NCI-H2227 treated with DMSO at 0.1 percent for 48 hours (cell line): Measurements from ENCODE around the gene SND1.
A peak's percentile ranks its signal among the peaks of the same experiment; 100 is the strongest.

ENCODE experiments used
- DNase-seq: peaks from one replicate; lab custom pipeline; 2025; lab: John Stamatoyannopoulos, UW

Gene SND1

DNA sequence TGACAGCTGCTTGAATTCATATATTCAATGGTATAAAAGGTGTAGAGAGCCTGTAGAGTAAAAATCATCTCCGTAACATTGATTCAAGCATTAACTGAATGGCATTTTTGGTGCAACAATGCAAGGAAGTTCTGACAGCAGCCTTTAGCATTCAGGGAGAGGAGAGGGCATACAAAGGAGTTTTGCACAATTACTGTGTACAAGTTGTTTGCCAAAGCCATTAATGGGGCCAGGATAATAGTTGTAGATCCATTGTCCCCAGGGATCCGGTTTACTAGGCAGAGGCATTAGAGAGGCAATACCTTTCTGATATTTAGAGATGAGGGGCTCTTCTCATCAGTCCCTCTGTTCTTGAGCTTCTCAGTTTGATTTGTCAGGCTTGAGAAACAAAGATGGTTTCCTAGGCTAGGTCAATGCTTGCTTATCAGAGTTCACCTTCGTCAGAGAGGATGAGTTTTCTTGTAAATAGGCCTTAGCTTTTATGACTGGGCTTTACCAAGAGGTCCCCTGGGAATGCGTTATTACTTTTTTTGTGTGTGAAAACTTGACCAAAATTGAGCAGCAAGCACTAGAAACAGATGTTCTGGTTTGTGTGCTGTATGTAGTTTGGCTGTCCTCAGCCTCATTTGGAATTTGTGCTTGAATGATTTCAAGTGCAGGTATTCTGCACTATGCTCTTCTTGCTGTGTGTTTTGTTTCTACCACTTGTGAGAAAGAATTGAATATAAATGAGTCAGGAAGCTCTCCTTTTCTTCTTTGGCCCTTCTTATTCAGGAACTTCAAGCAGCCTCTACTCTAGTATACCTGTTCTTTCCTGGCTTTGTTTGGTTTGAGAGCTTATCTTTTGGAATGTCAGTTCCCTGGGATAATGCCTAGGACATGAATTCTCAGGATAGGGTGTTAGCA lies 32.0 kb downstream of the SND1 start:
- no peak for DNase-seq

DNA sequence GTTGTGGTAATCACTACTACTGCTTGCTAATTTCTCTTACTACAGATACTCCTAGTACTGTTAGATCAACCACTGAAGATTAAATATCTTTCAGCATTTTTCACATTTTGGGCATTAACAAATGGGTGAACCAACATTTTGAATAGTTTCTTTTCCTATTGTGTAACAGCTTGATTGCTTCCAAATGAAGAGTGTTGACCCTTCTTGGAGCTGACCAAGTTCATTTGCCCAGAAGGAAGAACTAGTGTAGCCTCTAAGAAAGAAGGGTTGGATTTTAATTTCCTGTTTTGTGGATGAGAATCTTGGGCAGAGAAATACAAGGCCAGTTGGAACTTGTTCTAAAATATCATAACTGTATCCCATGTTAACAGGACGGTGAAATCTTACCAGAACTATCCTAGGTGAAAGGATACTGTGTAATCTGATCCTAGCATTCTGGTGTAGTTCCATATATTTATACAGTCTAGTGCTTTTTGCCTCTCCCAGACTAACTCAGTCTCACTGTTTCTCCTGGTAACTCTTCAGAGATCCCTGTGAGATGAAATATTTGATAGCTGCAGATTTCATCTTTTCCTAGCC lies 37.3 kb downstream of the SND1 start:
- DNase-seq: no peak

DNA sequence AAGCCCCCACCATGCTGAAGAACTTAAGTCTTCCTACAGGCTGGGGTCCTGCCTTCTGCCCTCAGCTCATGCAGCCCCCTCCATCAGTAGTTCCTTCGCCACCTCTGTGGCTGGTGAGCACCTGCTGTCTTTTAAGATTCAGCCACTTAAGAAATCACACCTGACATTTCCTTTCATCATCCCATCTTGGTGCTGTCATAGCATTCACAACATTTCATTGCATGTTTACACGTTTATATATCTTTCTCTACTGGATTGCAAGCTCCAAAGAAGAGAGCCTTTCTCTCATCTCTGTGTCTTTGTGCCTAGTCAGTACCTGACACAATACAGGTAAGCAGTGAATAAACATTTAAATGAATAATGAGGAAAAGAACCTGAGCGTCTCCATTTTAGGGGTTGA lies 38.3 kb downstream of the SND1 start:
- no peak for DNase-seq

DNA sequence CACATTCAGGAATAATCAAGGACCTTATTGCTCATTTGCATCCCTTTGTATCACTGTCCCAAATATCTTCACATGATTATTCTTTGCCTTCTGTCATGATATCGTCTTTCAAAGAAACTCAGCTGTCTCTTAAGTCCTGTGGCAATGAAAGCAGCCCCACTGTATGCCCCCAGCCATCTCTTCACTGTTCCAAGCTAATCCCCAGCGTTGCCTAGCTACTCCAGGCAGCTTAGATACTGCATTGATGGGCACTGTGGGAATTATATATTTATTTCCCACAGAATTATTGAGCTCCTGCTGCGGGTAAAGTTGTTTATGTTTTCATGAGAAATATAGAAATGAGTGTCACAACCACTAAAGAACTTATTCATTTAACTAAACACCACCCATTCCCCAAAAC lies 38.8 kb downstream of the SND1 start:
- no peak for DNase-seq

DNA sequence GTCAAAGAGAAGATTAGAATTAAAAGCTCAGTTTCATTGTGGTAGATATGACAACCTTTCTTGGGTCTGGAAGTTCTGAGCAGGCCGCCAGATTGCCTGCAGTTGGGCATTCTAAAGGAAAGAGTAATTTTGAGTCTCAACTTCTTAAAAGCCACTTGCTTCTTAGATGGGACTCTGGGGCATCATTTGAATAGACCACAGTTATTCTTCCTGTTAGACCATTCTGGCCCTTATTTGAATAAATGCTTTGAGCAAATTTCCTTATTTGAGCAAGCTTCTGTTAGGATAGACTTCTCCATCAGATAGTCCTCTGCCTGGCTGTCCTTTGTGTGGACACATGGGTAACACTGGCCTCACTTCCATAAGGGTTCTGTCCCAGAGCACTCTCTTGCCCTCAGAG lies 40.2 kb downstream of the SND1 start:
- no peak for DNase-seq

DNA sequence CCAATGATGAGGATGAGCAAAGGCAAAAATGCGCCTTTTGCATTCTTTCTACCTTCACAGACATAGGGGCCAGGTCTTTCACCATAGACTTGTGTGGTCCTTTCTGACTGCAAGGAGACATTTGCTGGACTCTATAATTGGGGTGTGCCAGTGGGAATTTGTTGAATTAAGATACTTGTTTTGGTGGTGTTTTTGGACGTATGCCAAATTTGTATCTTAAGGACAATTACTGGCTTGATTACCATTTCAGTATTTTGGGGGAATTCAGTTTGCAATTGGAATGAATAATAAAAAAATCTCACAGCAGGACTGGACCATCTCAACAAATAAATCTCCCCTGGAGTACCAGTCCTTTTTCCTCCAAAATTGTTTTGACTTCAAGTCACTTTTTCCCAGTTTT lies 47.9 kb downstream of the SND1 start:
- no peak for DNase-seq

DNA sequence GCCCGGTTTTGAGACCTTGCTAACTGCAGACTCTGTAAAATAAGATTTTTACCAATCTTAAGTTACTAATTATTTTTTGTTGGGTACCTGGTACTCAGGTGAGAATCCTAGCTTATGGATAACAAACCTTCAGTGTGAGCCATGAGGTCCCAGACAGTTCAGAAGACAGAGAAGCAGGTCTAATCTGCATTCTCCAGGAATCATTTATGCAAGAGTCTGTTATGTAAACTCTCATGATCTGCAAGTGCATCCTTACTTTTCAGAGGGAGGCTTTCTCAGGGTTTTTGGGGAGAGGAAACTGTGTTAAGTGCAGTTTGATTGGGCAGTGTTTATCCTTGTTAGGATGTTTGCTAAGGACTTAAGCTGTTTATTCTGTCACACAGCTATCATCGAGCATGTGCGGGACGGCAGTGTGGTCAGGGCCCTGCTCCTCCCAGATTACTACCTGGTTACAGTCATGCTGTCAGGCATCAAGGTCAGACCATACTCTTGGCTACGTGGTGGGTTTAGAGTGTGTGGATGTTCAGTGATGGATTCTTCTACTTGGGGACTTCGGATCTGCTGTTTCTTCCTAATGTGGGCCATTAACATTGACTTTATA lies 50.2 kb downstream of the SND1 start:
- no peak for DNase-seq

DNA sequence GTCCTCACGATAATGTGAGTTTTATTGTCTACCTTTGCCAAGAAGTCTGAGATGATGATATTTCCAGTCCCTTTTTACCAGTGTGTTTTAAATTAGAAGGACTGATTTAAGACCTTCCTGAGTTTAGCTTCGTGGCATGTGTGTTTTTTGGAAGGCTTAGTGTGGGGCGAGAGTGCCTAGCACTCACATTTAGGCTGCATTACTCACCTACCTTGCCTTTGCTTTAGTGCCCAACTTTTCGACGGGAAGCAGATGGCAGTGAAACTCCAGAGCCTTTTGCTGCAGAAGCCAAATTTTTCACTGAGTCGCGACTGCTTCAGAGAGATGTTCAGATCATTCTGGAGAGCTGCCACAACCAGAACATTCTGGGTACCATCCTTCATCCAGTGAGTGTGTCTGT lies 50.9 kb downstream of the SND1 start:
- no peak for DNase-seq

DNA sequence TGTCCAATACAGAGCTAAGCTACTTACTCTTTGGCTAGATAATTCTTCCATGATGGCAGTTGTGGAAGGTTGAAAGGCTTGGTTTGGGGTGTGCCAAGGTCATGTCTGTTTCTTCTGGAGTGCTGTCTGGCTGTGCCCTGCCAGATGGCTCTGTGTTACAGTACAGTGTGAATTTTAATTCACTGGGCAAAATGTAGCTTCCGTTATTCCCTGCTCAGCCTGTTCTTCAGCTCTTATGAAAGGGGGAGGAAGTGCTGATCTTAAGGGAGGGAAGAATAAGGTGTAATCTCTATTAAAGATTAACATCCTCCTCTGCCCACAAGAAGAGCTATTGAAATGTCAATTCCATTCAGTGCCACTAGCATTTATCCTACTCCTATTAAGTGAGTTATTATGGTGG lies 52.2 kb downstream of the SND1 start:
- DNase-seq: peak; percentile 58

DNA sequence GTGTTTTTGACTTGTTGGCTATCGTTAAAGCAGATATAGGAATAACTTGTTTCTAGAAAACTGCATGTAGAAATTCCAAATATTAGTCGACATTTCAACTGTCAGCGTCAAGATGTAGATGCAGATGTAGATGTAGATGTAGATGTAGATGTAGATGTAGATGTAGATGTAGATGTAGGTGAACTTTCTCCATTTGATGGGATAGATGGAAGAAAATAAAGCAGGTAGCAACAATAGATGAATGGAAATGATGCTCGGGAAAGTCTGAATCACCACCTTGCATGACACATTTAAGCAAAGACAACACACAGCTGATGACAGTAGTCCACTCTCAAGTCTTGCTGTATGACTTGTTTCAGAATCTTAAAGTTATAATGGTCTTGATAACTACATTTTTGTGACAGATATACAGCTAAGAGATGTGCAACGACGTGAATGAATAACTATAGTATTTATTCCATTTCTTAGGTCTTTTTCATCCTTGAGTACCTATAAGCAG lies 53.5 kb downstream of the SND1 start:
- DNase-seq: no peak

DNA sequence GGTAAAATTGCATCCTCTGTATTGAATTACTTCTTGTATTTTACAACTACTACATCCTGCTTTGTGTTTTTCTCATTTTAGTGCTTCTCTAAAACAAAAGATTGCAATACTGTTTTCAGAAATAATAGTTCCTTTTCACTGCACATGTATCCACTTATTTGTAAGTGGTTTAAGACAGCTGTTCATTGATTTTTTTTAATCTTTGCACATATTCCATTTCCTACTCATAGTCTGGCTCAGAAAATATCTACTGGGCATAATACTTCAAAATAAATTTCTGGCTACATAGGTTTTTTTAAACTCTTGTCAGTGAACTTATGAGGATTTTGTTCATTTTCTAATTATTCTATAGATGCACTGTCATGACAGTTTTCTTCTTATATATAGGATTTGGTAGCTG lies 54.8 kb downstream of the SND1 start:
- DNase-seq: no peak

DNA sequence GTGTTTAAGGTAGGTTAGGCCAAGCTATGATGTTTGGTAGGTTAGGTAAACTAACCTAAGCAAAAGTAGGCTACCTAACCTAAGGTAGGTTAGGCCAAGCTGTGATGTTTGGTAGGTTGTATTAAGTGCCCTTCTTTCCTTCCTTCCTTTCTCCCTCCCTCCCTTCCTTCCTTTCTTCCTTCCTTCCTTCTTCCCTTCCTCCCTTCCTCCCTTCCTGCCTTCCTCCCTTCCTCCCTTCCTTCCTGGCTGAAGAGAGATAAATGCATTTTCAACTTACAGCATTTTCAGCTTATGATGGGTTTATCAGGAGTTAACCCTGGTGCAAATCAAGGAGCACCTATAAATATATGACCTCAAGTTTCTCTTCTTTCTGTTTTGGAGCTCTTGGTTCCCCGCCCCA lies 56.2 kb downstream of the SND1 start:
- no peak for DNase-seq

DNA sequence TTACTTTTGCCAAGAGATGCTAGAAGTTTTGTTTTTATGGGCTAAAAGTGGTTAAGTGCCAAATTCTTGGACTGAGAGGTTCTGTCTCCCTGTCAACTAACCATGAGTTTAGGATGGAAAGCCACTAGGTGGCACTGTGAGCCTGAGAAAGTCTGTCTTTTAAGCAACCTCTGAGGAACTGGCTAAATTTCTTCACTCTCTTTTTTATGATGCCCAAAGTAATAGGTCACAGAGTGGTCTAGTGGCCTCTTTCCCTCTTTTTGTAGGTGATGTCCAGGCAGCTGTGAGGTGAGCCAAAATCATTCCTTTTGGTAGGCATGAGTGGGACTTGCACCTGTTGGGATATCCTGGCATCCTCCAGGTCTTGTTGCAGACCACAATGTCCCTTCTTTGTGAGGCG lies 56.8 kb downstream of the SND1 start:
- DNase-seq: peak; percentile 69

DNA sequence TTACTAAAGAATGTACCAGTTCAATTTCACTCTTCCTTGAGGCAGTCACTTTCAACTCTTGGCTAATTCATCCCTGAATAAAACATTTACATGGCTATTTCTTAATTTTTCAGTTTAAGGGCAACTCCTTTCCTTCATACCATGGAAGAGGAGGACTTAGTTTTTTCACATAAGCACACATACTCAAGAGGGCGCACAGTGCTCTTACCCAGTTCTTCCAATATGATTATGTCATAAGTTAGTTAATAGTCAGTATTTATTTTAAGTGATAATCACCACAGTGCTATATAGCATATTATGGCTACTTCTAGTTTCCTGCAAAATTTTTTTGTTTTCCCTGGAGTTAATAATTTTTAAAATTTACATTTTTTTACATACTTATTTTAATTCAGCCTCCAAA lies 58.6 kb downstream of the SND1 start:
- DNase-seq: no peak

DNA sequence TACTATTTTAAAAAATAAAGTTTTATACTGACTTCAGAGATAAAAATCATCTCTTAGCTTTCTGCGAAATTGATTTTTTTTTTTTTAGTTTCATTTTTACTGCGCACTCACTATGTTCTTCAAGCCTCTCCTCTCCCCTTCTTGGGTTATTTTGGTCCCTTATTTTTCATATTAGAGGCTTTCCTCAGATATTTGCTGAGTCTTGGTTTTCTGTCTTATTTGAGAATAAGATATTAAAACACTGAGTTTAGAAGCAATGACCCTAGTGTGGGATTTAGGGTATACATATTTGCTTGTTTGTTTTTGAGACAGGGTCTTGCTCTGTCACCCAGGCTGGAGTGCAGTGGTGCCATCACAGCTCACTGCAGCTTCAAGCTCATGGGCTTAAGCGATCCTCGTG lies 59.9 kb downstream of the SND1 start:
- DNase-seq: no peak

DNA sequence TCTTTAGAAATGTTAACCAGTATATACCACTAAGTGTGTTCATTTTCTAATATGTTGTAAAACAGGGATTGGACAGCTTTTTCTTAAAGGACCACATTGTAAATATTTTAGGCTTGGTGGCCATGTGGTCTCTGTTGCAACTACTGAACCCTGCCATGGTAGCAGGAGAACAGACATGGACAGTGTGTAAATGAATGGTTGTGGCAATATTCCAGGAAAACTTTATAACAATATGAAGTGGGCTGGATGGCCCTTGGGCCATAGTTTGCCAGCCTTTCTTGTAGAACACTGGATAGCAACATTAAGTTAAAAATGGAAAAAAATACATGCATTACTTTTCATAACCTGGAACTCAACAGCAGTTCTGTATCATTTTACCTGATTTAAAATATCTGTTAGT lies 61.0 kb downstream of the SND1 start:
- no peak for DNase-seq

DNA sequence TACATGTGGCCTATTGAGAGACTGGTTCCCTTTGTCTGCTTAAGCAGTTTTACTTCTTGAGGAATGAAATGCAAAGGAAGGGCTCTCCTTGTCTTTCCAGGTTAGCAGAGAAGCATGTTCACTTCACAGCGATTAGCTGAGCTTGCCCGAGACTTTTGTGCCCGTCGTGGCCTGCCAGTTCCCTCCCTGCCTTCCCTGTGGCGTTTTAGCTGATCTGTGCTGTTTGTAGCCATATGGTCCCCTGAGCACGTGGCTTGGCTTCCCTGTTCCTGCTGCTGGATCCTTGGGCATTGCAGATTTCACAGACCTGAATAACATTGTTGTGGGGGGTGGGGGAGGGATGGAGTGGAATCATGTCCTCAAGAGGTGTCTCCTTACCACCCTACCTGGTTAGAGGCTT lies 61.8 kb downstream of the SND1 start:
- DNase-seq: no peak

DNA sequence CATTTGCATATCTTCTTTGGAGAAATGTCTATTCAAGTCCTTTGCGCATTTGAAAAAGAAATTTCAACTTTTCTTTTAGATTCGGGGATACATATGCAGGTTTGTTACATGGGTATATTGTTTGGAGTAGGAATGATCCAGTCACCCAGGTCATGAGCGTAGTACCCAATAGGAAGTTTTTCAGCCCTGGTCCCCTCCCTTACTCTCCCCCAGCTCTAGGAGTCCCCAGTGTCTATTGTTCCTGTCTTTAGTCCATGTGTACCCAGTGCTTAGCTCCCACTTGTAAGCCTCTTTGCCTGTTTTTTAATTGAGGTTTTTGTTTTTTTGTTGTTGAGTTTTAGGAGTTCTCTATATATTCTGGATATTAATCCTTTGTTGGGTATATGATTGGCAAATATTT lies 63.3 kb downstream of the SND1 start:
- no peak for DNase-seq

DNA sequence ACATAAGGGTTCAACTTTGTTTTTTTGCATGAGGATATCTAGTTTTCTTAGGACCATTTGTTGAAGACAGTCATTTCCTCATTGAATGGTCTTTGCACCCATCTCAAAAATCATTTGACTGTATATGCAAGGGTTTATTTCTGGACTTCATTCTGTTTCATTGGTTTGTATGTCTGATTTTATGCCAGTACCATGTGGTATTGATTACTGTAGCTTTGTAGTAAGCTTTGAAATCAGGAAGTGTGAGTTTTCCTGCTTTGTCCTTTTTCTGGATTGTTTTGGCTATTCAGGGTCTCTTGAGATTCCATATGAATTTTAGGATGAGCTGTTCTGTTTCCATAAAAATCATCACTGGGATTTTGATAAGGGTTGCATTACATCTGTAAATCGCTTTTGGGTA lies 63.9 kb downstream of the SND1 start:
- DNase-seq: no peak

DNA sequence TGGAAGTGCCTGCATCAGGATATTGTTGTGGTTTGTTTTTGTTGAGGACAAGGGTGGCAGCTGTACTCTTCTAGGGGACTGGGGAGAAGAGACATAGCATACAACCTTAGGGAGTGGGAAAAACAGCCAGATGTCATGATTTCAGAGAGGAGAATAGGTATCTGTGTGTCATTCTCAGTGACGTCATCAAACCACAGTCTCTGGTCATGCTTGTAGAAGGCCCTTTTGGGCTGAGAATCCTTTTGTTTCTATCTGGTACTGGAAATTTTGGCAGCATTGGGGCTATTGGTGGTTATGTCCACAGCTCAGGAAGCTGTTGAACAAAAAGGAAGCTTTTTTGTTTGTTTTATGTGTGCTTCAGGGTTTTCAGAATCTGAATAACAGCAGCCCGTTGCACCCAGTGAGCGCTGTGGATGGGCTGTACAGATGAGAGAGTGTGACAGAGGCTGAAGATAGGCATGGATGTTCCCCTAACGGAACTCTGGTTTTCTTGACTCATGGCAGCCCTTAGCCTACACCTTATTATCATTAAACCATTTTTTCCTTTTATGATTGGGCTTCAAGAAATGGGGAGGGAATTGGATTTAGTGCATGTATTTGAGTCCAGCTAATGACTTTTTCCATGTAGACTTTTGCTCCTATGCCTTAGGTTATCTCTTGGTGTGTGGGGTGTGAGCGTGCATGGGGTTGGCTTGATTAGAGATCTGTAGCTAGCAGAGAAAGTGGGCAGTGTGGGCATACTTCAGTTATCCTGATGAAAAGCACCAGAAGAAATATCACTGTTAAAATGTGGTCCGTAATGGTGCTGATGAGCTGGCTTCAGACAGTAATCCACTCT lies 65.7 kb downstream of the SND1 start:
- no peak for DNase-seq

DNA sequence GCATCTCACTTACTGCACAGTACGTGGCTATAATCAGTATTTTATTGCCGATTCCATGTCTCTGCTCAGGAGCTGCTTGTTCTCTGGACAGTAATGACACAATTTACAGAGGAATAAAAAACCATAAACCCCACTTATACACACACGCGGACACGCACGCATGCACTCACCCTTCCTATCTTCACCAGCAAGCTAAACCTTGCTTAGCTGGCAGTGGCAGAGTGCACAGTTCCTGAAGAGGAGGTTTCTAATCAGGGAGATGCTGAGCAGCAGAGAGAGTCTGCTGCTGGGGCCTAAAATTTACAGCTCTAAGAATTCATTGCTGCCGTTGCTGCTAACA lies 66.3 kb downstream of the SND1 start:
- peak; percentile 37 for DNase-seq

DNA sequence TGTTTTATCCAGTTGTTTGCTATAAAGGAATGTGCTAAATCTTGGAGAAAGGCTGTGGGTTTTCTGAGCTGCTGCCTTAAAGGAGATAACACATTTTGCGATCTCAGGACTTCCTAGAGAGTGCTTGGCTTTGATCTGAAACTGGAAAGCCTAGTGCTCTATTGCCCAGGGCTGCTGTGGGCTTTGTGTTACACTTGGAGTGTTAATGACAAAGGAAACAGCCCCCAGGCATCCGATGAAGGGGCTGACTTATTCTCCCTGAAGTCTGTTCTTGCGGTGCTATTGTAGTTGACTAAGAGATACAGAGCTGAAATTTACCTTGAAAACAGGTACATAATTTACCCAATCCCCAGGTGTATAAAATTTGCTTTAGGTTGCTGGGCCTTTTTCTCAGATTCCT lies 74.5 kb downstream of the SND1 start:
- DNase-seq: no peak
